Measurements from ENCODE around the gene AANAT. TPM values are rescaled to one million over a fixed set of nuclear protein-coding genes. Genes with fewer than 3 reads are reported as not detected.
A peak's percentile ranks its signal among the peaks of the same experiment; 100 is the strongest.
"Not testable (repeated sequence)": the region's sequence is repeated elsewhere in the genome, so short reads cannot be mapped to it uniquely, and the experiment has no call there.

AANAT gene
- total and polyA plus RNA-seq, 3 donors from 2014 or later, result 2.0 to 4.4 (median 4.3) TPM

- peaks cover 8% of the 10 kb centered on the region for H3K4me1 ChIP-seq
- 26 to 34% methylated on average over 20 to 24 of the region's 24 CpGs for WGBS, 2 donors
- no peaks in the 10 kb centered on the region for H3K36me3 ChIP-seq (ENCODE audit: low read depth, missing control alignments)
- DNase-seq, result peak; percentile 89
- H3K27ac ChIP-seq, result no peak overlapping the region
- TF ChIP-seq CTCF (IDR thresholded peaks at IDR 0.05) (peak; percentile 91 to 99 (median 98)), POLR2A (IDR thresholded peaks at IDR 0.05) (no peak)
- no peaks in the 10 kb centered on the region for H3K9me3 ChIP-seq
- no peak overlapping the region for H3K4me3 ChIP-seq
- intact Hi-C loops (cut with DNase I; ENCODE audit: low total_unique reads), result loop anchor here (5.0 kb wide), 1 partner anchor 39 kb away; the partner anchor contains the start of gene AANAT
- H3K27me3 ChIP-seq, result no peaks in the 10 kb centered on the region
These were observed 39.3 kb downstream of the AANAT start for GRCh38 chr17:76506408-76507345.

- 78% methylated on average over 14 of the region's 14 CpGs for WGBS, 2 donors
- H3K27ac ChIP-seq; H3K9me3 ChIP-seq; H3K27me3 ChIP-seq; H3K4me1 ChIP-seq; H3K36me3 ChIP-seq (ENCODE audit: low read depth, missing control alignments); H3K4me3 ChIP-seq; DNase-seq: not testable (repeated sequence)
- intact Hi-C loops (cut with DNase I; ENCODE audit: low total_unique reads), result loop anchor here (5.0 kb wide), 1 partner anchor 41 kb away; the partner anchor contains the start of gene AANAT
These were observed 41.2 kb downstream of the AANAT start for GRCh38 chr17:76508472-76509063.

GRCh38 chr17:76510831-76511244 lies 43.4 kb downstream of the AANAT start:
- Histone ChIP-seq H3K27me3 (no peaks in the 10 kb centered on the region), H3K27ac (no peak overlapping the region), H3K36me3 (ENCODE audit: low read depth, missing control alignments) (no peaks in the 10 kb centered on the region), H3K4me3 (no peak overlapping the region), H3K4me1 (peaks cover 2% of the 10 kb centered on the region), H3K9me3 (no peaks in the 10 kb centered on the region)
- no peak for TF ChIP-seq POLR2A (IDR thresholded peaks at IDR 0.05)
- TF ChIP-seq CTCF (IDR thresholded peaks at IDR 0.05), result no peak
- intact Hi-C loops (cut with DNase I; ENCODE audit: low total_unique reads), result no loop called here
- no peak for DNase-seq
- 42 to 46% methylated on average over 9 of the region's 9 CpGs for WGBS, 2 donors

GRCh38 chr17:76511668-76512365 lies 44.4 kb downstream of the AANAT start:
- no peak for DNase-seq
- Histone ChIP-seq H3K27me3 (no peaks in the 10 kb centered on the region), H3K36me3 (ENCODE audit: low read depth, missing control alignments) (no peaks in the 10 kb centered on the region), H3K27ac (no peak overlapping the region), H3K4me1 (peaks cover 2% of the 10 kb centered on the region), H3K9me3 (no peaks in the 10 kb centered on the region), H3K4me3 (no peak overlapping the region)
- WGBS, 2 donors, result 89 to 92% methylated on average over 11 to 13 of the region's 13 CpGs
- no peak for TF ChIP-seq POLR2A (IDR thresholded peaks at IDR 0.05)
- TF ChIP-seq CTCF (IDR thresholded peaks at IDR 0.05), result no peak
- intact Hi-C loops (cut with DNase I; ENCODE audit: low total_unique reads), result no loop called here
